HepG2 (cell line): Measurements from ENCODE around the gene KIF25. TPM values are rescaled to one million over a fixed set of nuclear protein-coding genes. Genes with fewer than 3 reads are reported as not detected.

Experiments used
- ATAC-seq: fragments of 200-7000 bp; cut with Tn5 transposase; 3 replicates; pipeline ENCODE4 v1.9.1; 2020; ENCODE audit warnings: mild to moderate bottlenecking, moderate library complexity
- BruUV-seq: library from RNA; stranded (reverse); fragments of 400-500 nt; replicated peaks from 2 replicates; lab custom pipeline; 2021; lab: Mats Ljungman, UMichigan
- CTCF ChIA-PET: fragments of 300-600 bp; formaldehyde crosslinking; extraction: SDS; loops from one replicate; lab custom pipeline; 2021; ENCODE audit warnings: low total read pairs, inconsistent platforms, low intra/inter-chr PET ratio; lab: Yijun Ruan, JAX
- POLR2A ChIA-PET: fragments of 350-600 bp; sonication (Branson Sonifier 250); formaldehyde crosslinking; loops from one replicate; lab custom pipeline; 2020; ENCODE audit warnings: antibody characterized with exemption, inconsistent platforms; lab: Yijun Ruan, JAX
- DNase-seq: peaks from one replicate; pipeline ENCODE4 v3.0.0-alpha.2; 2015; ENCODE audit warnings: low spot score
- FAIRE-seq: peaks from 3 replicates; lab custom pipeline; 2011; peaks lifted over from hg19 to GRCh38; lab: Jason Lieb, UNC
- H2AFZ ChIP-seq: one replicate; pipeline ENCODE4 v1.6.1; 2011; ENCODE audit warnings: low read length, inconsistent platforms
- H3K27ac ChIP-seq: fragments of 300-600 bp; 3 replicates; pipeline ENCODE4 v1.8.0; 2011; ENCODE audit warnings: mixed run types, mild to moderate bottlenecking, mixed read lengths, low read length, inconsistent platforms; ENCODE audit not compliant: insufficient read depth; ENCODE audit errors: extremely low read length
- H3K27me3 ChIP-seq, 2 experiments: fragments of 200-600 bp in 1 of 2; 2 replicates in 1 of 2; 3 replicates in 1 of 2; pipeline versions ENCODE4 v1.6.0 to v1.8.0; 2011; ENCODE audit warnings: low read length in 2 of 2, mild to moderate bottlenecking in 2 of 2, moderate library complexity in 2 of 2, inconsistent platforms in 1 of 2; ENCODE audit not compliant: insufficient read depth in 2 of 2, control insufficient read depth in 1 of 2
- H3K36me3 ChIP-seq, 2 experiments: fragments of 200-600 bp in 1 of 2; replicated peaks in 1 of 2; 2 replicates in 1 of 2; 3 replicates in 1 of 2; pipeline versions ENCODE4 v1.5.1 to v1.8.0; 2011; ENCODE audit warnings: low read length in 2 of 2, inconsistent platforms in 1 of 2; ENCODE audit not compliant: insufficient read depth in 2 of 2, control insufficient read depth in 1 of 2
- H3K4me1 ChIP-seq: 2 replicates; pipeline ENCODE4 v1.5.1; 2012; ENCODE audit warnings: low read length, inconsistent platforms; ENCODE audit not compliant: insufficient read depth
- H3K4me2 ChIP-seq: 2 replicates; pipeline ENCODE4 v1.6.0; 2011; ENCODE audit warnings: low read depth, low read length, inconsistent platforms
- H3K4me3 ChIP-seq, 3 experiments: fragments of 200-600 bp in 1 of 3; sonication (generic), shearing (Covaris generic) in 1 of 3; replicated peaks in 1 of 3; 2 replicates each; pipeline ENCODE4 v1.5.1; 2011 to 2016; ENCODE audit warnings: low read length in 3 of 3, inconsistent platforms in 2 of 3, low read depth in 2 of 3, mild to moderate bottlenecking in 2 of 3, control low read depth in 1 of 3, mixed read lengths in 1 of 3; ENCODE audit not compliant: insufficient read depth in 1 of 3
- H3K79me2 ChIP-seq: one replicate; pipeline ENCODE4 v1.6.1; 2011; ENCODE audit warnings: low read length, inconsistent platforms; ENCODE audit not compliant: insufficient read depth
- H3K9ac ChIP-seq: 2 replicates; pipeline ENCODE4 v1.6.0; 2011; ENCODE audit warnings: mild to moderate bottlenecking, low read depth, low read length, inconsistent platforms; ENCODE audit not compliant: insufficient read depth
- H3K9me3 ChIP-seq: 2 replicates; pipeline ENCODE4 v1.5.1; 2012; ENCODE audit warnings: mild to moderate bottlenecking, low read length
- H4K20me1 ChIP-seq: 2 replicates; pipeline ENCODE4 v1.6.0; 2011; ENCODE audit warnings: inconsistent platforms, mild to moderate bottlenecking, low read length, moderate library complexity; ENCODE audit not compliant: insufficient read depth
- EHMT2 ChIP-seq: fragments of 200-600 bp; sonication (generic); IDR thresholded peaks from 2 replicates; pipeline ENCODE4 v1.7.0; 2017; ENCODE audit warnings: antibody characterized with exemption, low read depth, low read length, borderline replicate concordance
- FOXO1 ChIP-seq: sonication (generic); formaldehyde crosslinking; IDR thresholded peaks from 2 replicates; pipeline ENCODE4 v1.4.0; 2020; ENCODE audit warnings: missing genetic modification reagents
- FOXO4 ChIP-seq: sonication (generic); formaldehyde crosslinking; conservative IDR thresholded peaks from 2 replicates; pipeline ENCODE4 v1.8.1; 2023; ENCODE audit warnings: missing genetic modification reagents
- FOXP1 ChIP-seq, 2 experiments: fragments of 450-650 bp in 1 of 2; IDR thresholded peaks; 2 replicates each; pipeline ENCODE4 v1.6.1; 2017 to 2018; ENCODE audit warnings: antibody characterized with exemption in 1 of 2
- NCOA2 ChIP-seq: sonication (generic); formaldehyde crosslinking; IDR thresholded peaks from 2 replicates; pipeline ENCODE4 v1.8.0; 2022; ENCODE audit warnings: inconsistent platforms
- NR2F2 ChIP-seq: IDR thresholded peaks from 2 replicates; pipeline ENCODE4 v1.6.1; 2012; ENCODE audit warnings: low read depth, inconsistent platforms, borderline replicate concordance
- PRMT3 ChIP-seq: sonication (generic); formaldehyde crosslinking; IDR thresholded peaks from 2 replicates; pipeline ENCODE4 v1.8.1; 2022; ENCODE audit warnings: low read depth, mild to moderate bottlenecking, moderate library complexity, missing genetic modification reagents, borderline replicate concordance
- SP140L ChIP-seq: sonication (generic); formaldehyde crosslinking; IDR thresholded peaks from 2 replicates; pipeline ENCODE4 v1.4.0; 2020; ENCODE audit warnings: missing genetic modification reagents, borderline replicate concordance
- STAT5B ChIP-seq: sonication (generic); formaldehyde crosslinking; IDR thresholded peaks from 2 replicates; pipeline ENCODE4 v1.4.0; 2020; ENCODE audit warnings: missing genetic modification reagents
- TCF7 ChIP-seq: sonication (generic); IDR thresholded peaks from 2 replicates; pipeline ENCODE4 v1.6.1; 2016; ENCODE audit warnings: antibody characterized with exemption, low read depth
- TFDP1 ChIP-seq: IDR thresholded peaks from 2 replicates; pipeline ENCODE4 v1.6.1; 2016; ENCODE audit warnings: missing compliant biosample characterization, missing genetic modification reagents, borderline replicate concordance
- TP53 ChIP-seq: sonication (generic); formaldehyde crosslinking; conservative IDR thresholded peaks from 2 replicates; pipeline ENCODE4 v1.4.0; 2020; ENCODE audit warnings: missing genetic modification reagents
- ZFX ChIP-seq: sonication (generic); formaldehyde crosslinking; IDR thresholded peaks from 2 replicates; pipeline ENCODE4 v1.4.0; 2020; ENCODE audit warnings: mild to moderate bottlenecking, low read depth, missing genetic modification reagents, moderate library complexity
- ZNF224 ChIP-seq: sonication (generic); formaldehyde crosslinking; IDR thresholded peaks from 2 replicates; pipeline ENCODE4 v1.5.0; 2020; ENCODE audit warnings: mild to moderate bottlenecking, missing genetic modification reagents
- ZNF263 ChIP-seq: sonication (generic); formaldehyde crosslinking; IDR thresholded peaks from 2 replicates; pipeline ENCODE4 v1.4.0; 2020; ENCODE audit warnings: missing genetic modification reagents
- ZNF567 ChIP-seq: sonication (generic); formaldehyde crosslinking; IDR thresholded peaks from 2 replicates; pipeline ENCODE4 v1.8.1; 2023; ENCODE audit warnings: mild to moderate bottlenecking, missing genetic modification reagents, borderline replicate concordance
- ZNF766 ChIP-seq: sonication (generic); formaldehyde crosslinking; IDR thresholded peaks from 2 replicates; pipeline ENCODE4 v1.5.0; 2020; ENCODE audit warnings: missing genetic modification reagents, borderline replicate concordance
- WGBS: methylation state at CpG from one replicate; pipeline ENCODE4 v1.1.6; 2017; ENCODE audit warnings: low lambda C conversion rate; 5-methylcytosine and 5-hydroxymethylcytosine counted together
- in situ Hi-C: cut with HindIII; loops from 2 replicates; pipeline ENCODE4 v1.10.0; 2017; ENCODE audit warnings: low pct_unique_long_range_greater_than_20kb; ENCODE audit not compliant: extremely low pct_ligation_motif_present
- intact Hi-C: fragments of 100-400 bp; cut with micrococcal nuclease; formaldehyde crosslinking; loops from one replicate; pipeline ENCODE4 v1.10.0; 2022; ENCODE audit not compliant: unreplicated experiment
- polyA plus RNA-seq, 8 experiments: library from polyadenylated mRNA; depleted of rRNA in 3 of 8; stranded (reverse) in 7 of 8; unstranded in 1 of 8; fragments of >200 nt; fragmentation: Illumina TruSeq in 4 of 8; extraction: Trizol in 4 of 8; gene quantifications; 2 replicates each; pipeline versions ENCODE4 v1.2.1 to v1.2.3, GENCODE V29; 2011 to 2016; ENCODE audit warnings: low read depth in 4 of 8, missing spikeins in 1 of 8, mixed read lengths in 1 of 8; ENCODE audit not compliant: insufficient read depth in 1 of 8
- total RNA-seq, 5 experiments: library from RNA; depleted of rRNA; stranded (reverse); fragments of >200 nt; fragmentation: Illumina TruSeq; extraction: Trizol; gene quantifications; 2 replicates each; pipeline ENCODE4 v1.2.3, GENCODE V29; 2016; ENCODE audit warnings: low read depth in 1 of 5
- TF ChIP-seq, protein P1 (sequence below): sonication (generic); formaldehyde crosslinking; IDR thresholded peaks from 2 replicates; pipeline ENCODE4 v1.5.0; 2020; ENCODE audit warnings: missing genetic modification reagents, mild to moderate bottlenecking, borderline replicate concordance

KIF25 gene
- total and polyA plus RNA-seq, 2 of the 13 experiments (the other 11 are each of a cell fraction or from before 2014, with no cell fraction given), result not detected

DNA sequence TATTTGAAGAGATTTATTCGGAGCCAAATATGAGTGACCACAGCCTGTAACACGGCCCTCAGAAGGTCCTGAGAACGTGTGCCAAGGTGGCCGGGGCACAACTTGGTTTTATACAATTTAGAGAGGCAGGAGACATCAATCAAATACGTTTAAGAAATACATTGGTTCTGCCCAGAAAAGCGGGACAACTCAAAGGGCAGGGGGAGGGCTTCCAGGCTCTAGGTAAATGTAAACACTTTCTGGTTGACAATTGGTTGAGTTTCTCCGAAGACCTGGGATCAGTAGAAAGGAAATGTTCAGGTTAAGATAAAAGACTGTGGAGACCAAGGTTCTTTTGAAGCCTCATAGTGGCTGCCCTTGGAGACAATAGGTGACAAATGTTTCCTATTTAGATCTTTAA is 18.9 kb upstream of the KIF25 start (continued):
- TF ChIP-seq FOXO4 (CRISPR knock-in tag) (0 out of 2 replicates have a peak, but pooled peaks have one; percentile 66), TFDP1 (CRISPR knock-in tag) (peak; percentile 33; the same call in 1 of the 2 replicates), EHMT2 (no peak), NR2F2 (no peak), ZFX (CRISPR knock-in tag) (no peak), SP140L (no peak), PRMT3 (no peak), STAT5B (no peak), ZNF224 (CRISPR knock-in tag) (no peak), TCF7 (peak; percentile 35; the same call in 1 of the 2 replicates), FOXO1 (CRISPR knock-in tag) (no peak)
- TF ChIP-seq, all 625 proteins: peak for 9

DNA sequence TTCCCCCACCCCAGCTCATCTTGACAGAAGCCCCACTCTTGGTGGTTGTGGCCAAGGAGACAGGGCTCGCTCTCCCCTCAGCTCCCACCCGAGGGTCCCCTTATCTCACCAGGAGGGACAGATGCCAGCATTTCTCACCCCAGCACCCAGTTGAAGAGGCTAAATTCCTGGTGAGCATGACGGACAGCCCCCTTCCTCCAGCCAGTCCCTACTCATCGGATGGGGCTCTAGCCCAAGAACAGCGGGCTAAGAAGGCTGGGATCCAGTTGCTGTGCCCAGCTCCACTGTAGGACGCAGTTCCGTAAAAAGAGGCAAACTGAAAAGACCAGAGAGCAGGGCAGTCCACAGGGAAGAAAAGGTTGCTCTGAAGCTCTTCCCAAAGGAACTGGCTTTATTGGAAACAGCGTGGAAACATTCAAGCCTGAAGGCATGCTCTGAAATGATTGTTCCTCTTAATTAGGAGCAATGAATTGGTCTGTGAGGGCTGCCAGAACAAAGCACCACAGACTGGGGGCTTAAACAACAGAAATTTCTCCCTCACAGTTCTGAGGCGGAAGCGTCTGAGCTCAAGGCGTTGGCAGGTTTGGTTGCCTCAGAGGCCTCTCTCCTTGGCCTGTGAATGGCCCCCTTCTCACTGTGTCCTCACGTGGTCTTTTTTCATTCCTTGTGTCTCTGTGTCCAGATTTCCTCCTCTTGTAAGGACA is 17.9 kb upstream of the KIF25 start:
- DNase-seq, result no peak
- ATAC-seq, result no peak
- CTCF ChIA-PET, result no interaction called here
- peaks cover 27% of the 10 kb centered on the region for H3K4me1 ChIP-seq
- no peaks in the 10 kb centered on the region for H4K20me1 ChIP-seq
- no peak overlapping the region for H3K9ac ChIP-seq
- in situ Hi-C loops, result no loop called here
- FAIRE-seq, result no peak
- no TSS peak for BruUV-seq
- H3K4me2 ChIP-seq, result no peak overlapping the region
- no peak overlapping the region for H3K27ac ChIP-seq
- H3K36me3 ChIP-seq, result no peaks in the 10 kb centered on the region
- POLR2A ChIA-PET, result no interaction called here
- no peak overlapping the region for H3K4me3 ChIP-seq
- no peak overlapping the region for H2AFZ ChIP-seq
- intact Hi-C loops, result no loop called here
- no peaks in the 10 kb centered on the region; a peak in 1 of 5 replicates for H3K27me3 ChIP-seq
- no peaks in the 10 kb centered on the region for H3K9me3 ChIP-seq
- WGBS, result 81% methylated on average over 12 of the region's 12 CpGs
- H3K79me2 ChIP-seq, result no peaks in the 10 kb centered on the region
- no peak for TF ChIP-seq TP53 (CRISPR knock-in tag)
- no peak for TF ChIP-seq ZNF567 (CRISPR knock-in tag)
- TF ChIP-seq, protein P1, sequence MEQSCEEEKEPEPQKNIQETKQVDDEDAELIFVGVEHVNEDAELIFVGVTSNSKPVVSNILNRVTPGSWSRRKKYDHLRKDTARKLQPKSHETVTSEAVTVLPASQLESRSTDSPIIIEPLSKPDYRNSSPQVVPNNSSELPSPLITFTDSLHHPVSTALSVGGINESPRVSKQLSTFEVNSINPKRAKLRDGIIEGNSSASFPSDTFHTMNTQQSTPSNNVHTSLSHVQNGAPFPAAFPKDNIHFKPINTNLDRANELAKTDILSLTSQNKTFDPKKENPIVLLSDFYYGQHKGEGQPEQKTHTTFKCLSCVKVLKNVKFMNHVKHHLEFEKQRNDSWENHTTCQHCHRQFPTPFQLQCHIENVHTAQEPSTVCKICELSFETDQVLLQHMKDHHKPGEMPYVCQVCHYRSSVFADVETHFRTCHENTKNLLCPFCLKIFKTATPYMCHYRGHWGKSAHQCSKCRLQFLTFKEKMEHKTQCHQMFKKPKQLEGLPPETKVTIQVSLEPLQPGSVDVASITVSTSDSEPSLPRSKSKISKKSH, result no peak
- TF ChIP-seq TFDP1 (CRISPR knock-in tag), result no peak
- no peak for TF ChIP-seq ZNF766 (CRISPR knock-in tag)
- TF ChIP-seq NCOA2 (CRISPR knock-in tag), result no peak
- TF ChIP-seq ZNF263 (CRISPR knock-in tag), result no peak
- TF ChIP-seq FOXP1 (IDR thresholded peaks at IDR 0.05), result no peak
- no peak for TF ChIP-seq FOXP1 (CRISPR knock-in tag; IDR thresholded peaks at IDR 0.05)
